HUES6 (cell line): ENCODE results near the gene ADH5.
"Not testable (repeated sequence)": the region's sequence is repeated elsewhere in the genome, so short reads cannot be mapped to it uniquely, and the experiment has no call there.

Source experiments
- H3K27ac ChIP-seq: 2 replicates; pipeline ENCODE4 v1.7.0; 2013; ENCODE audit warnings: low read depth, mild to moderate bottlenecking, low read length, inconsistent platforms
- H3K27me3 ChIP-seq: 2 replicates; pipeline ENCODE4 v1.6.1; 2013; ENCODE audit warnings: low read length; ENCODE audit not compliant: control insufficient read depth, insufficient read depth
- H3K36me3 ChIP-seq: 2 replicates; pipeline ENCODE4 v1.6.1; 2013; ENCODE audit warnings: low read length; ENCODE audit not compliant: control insufficient read depth, insufficient read depth
- H3K4me1 ChIP-seq: 2 replicates; pipeline ENCODE4 v1.6.1; 2013; ENCODE audit warnings: low read length; ENCODE audit not compliant: control insufficient read depth, insufficient read depth
- H3K4me3 ChIP-seq: 2 replicates; pipeline ENCODE4 v1.5.1; 2013; ENCODE audit warnings: low read depth, low read length
- H3K9ac ChIP-seq: one replicate; pipeline ENCODE4 v1.6.1; 2013; ENCODE audit warnings: mild to moderate bottlenecking, low read length
- H3K9me3 ChIP-seq: 2 replicates; pipeline ENCODE4 v1.6.1; 2013; ENCODE audit warnings: low read depth, low read length; ENCODE audit not compliant: control insufficient read depth, insufficient read depth

Gene ADH5

GRCh38 chr4:99109286-99109685 lies 20.7 kb upstream of the ADH5 start:
- not testable (repeated sequence) for H3K27me3 ChIP-seq, H3K4me1 ChIP-seq, H3K9ac ChIP-seq, H3K36me3 ChIP-seq, H3K4me3 ChIP-seq, H3K9me3 ChIP-seq, H3K27ac ChIP-seq

GRCh38 chr4:99104153-99104552 lies 15.6 kb upstream of the ADH5 start:
- no peaks in the 10 kb centered on the region for H3K36me3 ChIP-seq
- H3K9me3 ChIP-seq: peaks cover 11% of the 10 kb centered on the region
- no peak overlapping the region for H3K9ac ChIP-seq
- H3K27me3 ChIP-seq: no peaks in the 10 kb centered on the region
- H3K4me3 ChIP-seq: no peak overlapping the region
- H3K27ac ChIP-seq: no peak overlapping the region
- H3K4me1 ChIP-seq: no peaks in the 10 kb centered on the region

GRCh38 chr4:99103166-99103565 lies 14.6 kb upstream of the ADH5 start:
- Histone ChIP-seq H3K27me3 (no peaks in the 10 kb centered on the region), H3K4me1 (no peaks in the 10 kb centered on the region), H3K4me3 (no peak overlapping the region), H3K36me3 (no peaks in the 10 kb centered on the region), H3K27ac (no peak overlapping the region), H3K9ac (no peak overlapping the region), H3K9me3 (peaks cover 12% of the 10 kb centered on the region)

- Histone ChIP-seq H3K9me3 (peaks cover 12% of the 10 kb centered on the region), H3K4me3 (no peak overlapping the region), H3K27ac (no peak overlapping the region), H3K36me3 (no peaks in the 10 kb centered on the region), H3K9ac (no peak overlapping the region), H3K4me1 (no peaks in the 10 kb centered on the region), H3K27me3 (no peaks in the 10 kb centered on the region)
These were observed 14.0 kb upstream of the ADH5 start for GRCh38 chr4:99102634-99103033.

- Histone ChIP-seq H3K36me3 (no peaks in the 10 kb centered on the region), H3K27ac (no peak overlapping the region), H3K4me1 (no peaks in the 10 kb centered on the region), H3K9me3 (peaks cover 12% of the 10 kb centered on the region), H3K4me3 (no peak overlapping the region), H3K27me3 (no peaks in the 10 kb centered on the region), H3K9ac (no peak overlapping the region)
These were observed 12.3 kb upstream of the ADH5 start for GRCh38 chr4:99100876-99101275.

GRCh38 chr4:99099814-99100213 lies 11.2 kb upstream of the ADH5 start:
- H3K36me3 ChIP-seq, H3K9ac ChIP-seq, H3K27me3 ChIP-seq, H3K4me1 ChIP-seq, H3K27ac ChIP-seq, H3K4me3 ChIP-seq: not testable (repeated sequence)
- H3K9me3 ChIP-seq: peaks cover 12% of the 10 kb centered on the region

- no peak overlapping the region for H3K27ac ChIP-seq
- H3K27me3 ChIP-seq: no peaks in the 10 kb centered on the region
- H3K9ac ChIP-seq: no peak overlapping the region
- peaks cover 12% of the 10 kb centered on the region for H3K9me3 ChIP-seq
- no peaks in the 10 kb centered on the region for H3K36me3 ChIP-seq
- no peaks in the 10 kb centered on the region for H3K4me1 ChIP-seq
- no peak overlapping the region for H3K4me3 ChIP-seq
These were observed 10.7 kb upstream of the ADH5 start for GRCh38 chr4:99099311-99099710.

GRCh38 chr4:99091841-99092240 lies 3.3 kb upstream of the ADH5 start:
- H3K27ac ChIP-seq, H3K36me3 ChIP-seq, H3K9ac ChIP-seq, H3K4me3 ChIP-seq, H3K27me3 ChIP-seq, H3K9me3 ChIP-seq: not testable (repeated sequence)
- H3K4me1 ChIP-seq: 0 out of 2 replicates have a peak, but pooled peaks cover 11% of the 10 kb centered on the region

GRCh38 chr4:99091216-99091575 lies 2.6 kb upstream of the ADH5 start:
- Histone ChIP-seq H3K4me3 (peak overlapping the region; percentile 84; the same call in 1 of the 2 replicates), H3K9ac (no peak overlapping the region), H3K27ac (0 out of 2 replicates have a peak overlapping the region, but pooled peaks have one; percentile 23), H3K36me3 (no peaks in the 10 kb centered on the region), H3K9me3 (no peaks in the 10 kb centered on the region), H3K27me3 (no peaks in the 10 kb centered on the region), H3K4me1 (peaks cover 14% of the 10 kb centered on the region)

- peaks cover 3% of the 10 kb centered on the region for H3K36me3 ChIP-seq
- H3K4me1 ChIP-seq: peaks cover 16% of the 10 kb centered on the region
- 0 out of 2 replicates have a peak overlapping the region, but pooled peaks have one; percentile 23 for H3K27ac ChIP-seq
- H3K27me3 ChIP-seq: no peaks in the 10 kb centered on the region
- H3K9me3 ChIP-seq: no peaks in the 10 kb centered on the region
- H3K9ac ChIP-seq: no peak overlapping the region
- H3K4me3 ChIP-seq: peak overlapping the region; percentile 84
These were observed 2.1 kb upstream of the ADH5 start for GRCh38 chr4:99090481-99091215.

- Histone ChIP-seq H3K36me3 (peaks cover 29% of the 10 kb centered on the region), H3K27me3 (no peaks in the 10 kb centered on the region), H3K9ac (peak overlapping the region; percentile 96), H3K4me3 (peak overlapping the region; percentile 84), H3K27ac (peak overlapping the region; percentile 81; the same call in 1 of the 2 replicates), H3K4me1 (peaks cover 16% of the 10 kb centered on the region), H3K9me3 (no peaks in the 10 kb centered on the region)
These were observed 552 bp downstream of the ADH5 start for GRCh38 chr4:99088023-99088449.
